DND-41 (cell line): Measurements from ENCODE around the gene FGF14.

Experiments
- EZH2 ChIP-seq: IDR thresholded peaks from 3 replicates; pipeline ENCODE4 v1.6.1; 2012; ENCODE audit warnings: borderline replicate concordance, low read depth, mild to moderate bottlenecking, moderate library complexity, low read length, inconsistent platforms; ENCODE audit not compliant: severe bottlenecking
- TF ChIP-seq, protein P1 (sequence below): IDR thresholded peaks from 2 replicates; pipeline ENCODE4 v1.5.1; 2012; ENCODE audit warnings: borderline replicate concordance, low read length, moderate library complexity, mild to moderate bottlenecking; ENCODE audit not compliant: poor library complexity, severe bottlenecking; ENCODE audit errors: extremely low read depth

DNA sequence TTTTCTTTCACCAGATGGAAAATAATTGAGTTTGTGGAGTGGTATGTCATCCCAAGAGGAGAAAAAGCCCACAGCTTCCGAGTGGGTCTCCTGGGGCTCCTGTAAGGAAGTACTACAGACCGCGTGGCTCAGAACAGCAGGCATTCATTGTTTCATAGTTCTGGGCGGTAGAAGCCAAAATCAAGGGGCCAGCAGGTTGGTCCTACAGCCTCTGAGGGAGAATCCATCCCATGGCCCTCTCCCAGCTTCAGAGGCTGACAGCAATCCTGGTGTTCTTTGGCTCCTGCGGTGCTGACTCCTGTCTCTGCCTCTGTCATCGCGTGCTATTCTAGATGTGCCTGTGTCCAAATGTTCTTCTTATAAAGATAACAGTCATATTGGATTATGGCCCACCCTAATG is 362.6 kb downstream of the FGF14 start:
- TF ChIP-seq, protein P1, sequence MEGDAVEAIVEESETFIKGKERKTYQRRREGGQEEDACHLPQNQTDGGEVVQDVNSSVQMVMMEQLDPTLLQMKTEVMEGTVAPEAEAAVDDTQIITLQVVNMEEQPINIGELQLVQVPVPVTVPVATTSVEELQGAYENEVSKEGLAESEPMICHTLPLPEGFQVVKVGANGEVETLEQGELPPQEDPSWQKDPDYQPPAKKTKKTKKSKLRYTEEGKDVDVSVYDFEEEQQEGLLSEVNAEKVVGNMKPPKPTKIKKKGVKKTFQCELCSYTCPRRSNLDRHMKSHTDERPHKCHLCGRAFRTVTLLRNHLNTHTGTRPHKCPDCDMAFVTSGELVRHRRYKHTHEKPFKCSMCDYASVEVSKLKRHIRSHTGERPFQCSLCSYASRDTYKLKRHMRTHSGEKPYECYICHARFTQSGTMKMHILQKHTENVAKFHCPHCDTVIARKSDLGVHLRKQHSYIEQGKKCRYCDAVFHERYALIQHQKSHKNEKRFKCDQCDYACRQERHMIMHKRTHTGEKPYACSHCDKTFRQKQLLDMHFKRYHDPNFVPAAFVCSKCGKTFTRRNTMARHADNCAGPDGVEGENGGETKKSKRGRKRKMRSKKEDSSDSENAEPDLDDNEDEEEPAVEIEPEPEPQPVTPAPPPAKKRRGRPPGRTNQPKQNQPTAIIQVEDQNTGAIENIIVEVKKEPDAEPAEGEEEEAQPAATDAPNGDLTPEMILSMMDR, result no peak
- no peak for TF ChIP-seq EZH2
